AG09319 (cell line): ENCODE results near the gene AMACR.

Experiments used
- DNase-seq: peaks from one replicate; pipeline ENCODE4 v3.0.0-alpha.2; 2010; ENCODE audit warnings: low read depth; ENCODE audit errors: extremely low read depth
- CTCF ChIP-seq: IDR thresholded peaks from 2 replicates; pipeline ENCODE4 v1.5.1; 2011; ENCODE audit warnings: low read depth, mild to moderate bottlenecking, inconsistent platforms, low read length, moderate library complexity

AMACR gene

GRCh38 chr5:34005681-34006080 is 2.2 kb downstream of the AMACR start:
- TF ChIP-seq CTCF = no peak
- no peak for DNase-seq

DNA sequence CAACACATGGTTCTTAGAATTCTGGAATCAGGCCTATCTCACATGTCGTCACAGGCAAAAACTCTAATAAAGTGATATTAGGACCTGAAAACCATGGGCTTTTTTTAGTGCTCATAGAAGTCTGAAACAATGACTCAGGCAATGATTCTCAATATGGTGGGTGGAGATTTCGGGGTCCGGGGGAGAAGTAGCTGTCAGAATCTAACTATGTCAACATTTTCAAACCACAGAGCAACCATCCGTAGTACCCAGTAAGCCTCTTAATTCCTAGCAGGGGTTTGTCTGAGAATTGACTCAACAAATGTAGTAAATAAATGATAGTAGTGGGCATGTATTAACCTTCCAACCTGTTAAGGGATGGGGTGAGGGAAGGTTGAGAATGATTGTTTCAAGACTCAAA is 2.6 kb downstream of the AMACR start:
- DNase-seq = no peak
- TF ChIP-seq CTCF = no peak

- TF ChIP-seq CTCF = no peak
- DNase-seq = no peak
Observed at GRCh38 chr5:34003941-34004340, 3.9 kb downstream of the AMACR start.

- no peak for DNase-seq
- no peak for TF ChIP-seq CTCF
Observed at GRCh38 chr5:34002629-34003328, 5.1 kb downstream of the AMACR start.

GRCh38 chr5:34001241-34001841 is 6.5 kb downstream of the AMACR start:
- TF ChIP-seq CTCF = no peak
- DNase-seq = no peak

GRCh38 chr5:33999978-34000377 is 7.9 kb downstream of the AMACR start:
- no peak for TF ChIP-seq CTCF
- no peak for DNase-seq

DNA sequence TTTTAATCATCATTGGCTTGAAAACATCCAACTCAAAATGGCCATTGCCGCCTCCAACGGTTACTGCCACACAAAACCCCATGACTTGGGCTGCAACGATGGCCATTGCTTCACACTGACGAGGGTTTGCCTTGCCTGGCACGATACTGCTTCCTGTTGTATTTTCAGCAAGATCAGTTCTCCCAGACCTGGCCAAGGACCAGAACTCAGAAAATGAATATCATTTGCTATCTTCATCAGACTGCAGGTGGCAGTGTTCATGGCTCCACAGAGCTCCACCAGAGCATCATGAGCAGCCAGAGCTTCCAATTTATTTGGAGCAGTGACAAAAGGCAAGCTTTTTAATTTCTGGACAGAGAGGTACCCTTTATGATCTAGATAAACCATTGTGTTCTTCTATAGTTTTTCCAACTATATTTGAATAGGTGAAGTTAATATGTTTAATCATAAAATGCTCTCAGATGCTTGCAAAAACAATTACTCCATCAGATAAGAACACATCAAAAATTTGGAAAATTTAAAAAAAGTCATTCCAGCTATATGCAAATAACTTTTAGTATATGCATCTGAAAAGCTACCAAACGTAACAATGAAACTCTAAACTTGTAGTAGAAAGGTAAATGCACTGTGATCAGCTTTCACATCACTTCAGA is 10.4 kb downstream of the AMACR start:
- peak; percentile 74 for TF ChIP-seq CTCF
- DNase-seq = peak; percentile 82
